ENCODE results near the gene TENM3. TPM values are rescaled to one million over a fixed set of nuclear protein-coding genes. Genes with fewer than 3 reads are reported as not detected.

TENM3 gene
- total RNA-seq, 2 experiments from 2014 or later = not detected

GRCh38 chr4:182252220-182252619 is 9.0 kb downstream of the TENM3 start:
- TF ChIP-seq CTCF (IDR thresholded peaks at IDR 0.05) = no peak
- no peak for ATAC-seq (ENCODE audit: poor library complexity)
- ChIA-PET CTCF (no interaction called here), POLR2A (no interaction called here)
- no peak for DNase-seq
- Histone ChIP-seq H3K36me3 (ENCODE audit: insufficient read depth, low read length) (no peaks in the 10 kb centered on the region), H3K27me3 (ENCODE audit: control insufficient read depth in 1 of 2, insufficient read depth in 2 of 2, low read length in 2 of 2) (no peaks in the 10 kb centered on the region), H3K4me3 (ENCODE audit: low read length) (no peak overlapping the region), H3K27ac (ENCODE audit: low read depth in 1 of 2, low read length in 2 of 2) (no peak overlapping the region), H3K9me3 (ENCODE audit: control insufficient read depth in 1 of 2, insufficient read depth in 1 of 2, low read length in 2 of 2) (no peaks in the 10 kb centered on the region), H3K4me1 (ENCODE audit: insufficient read depth, low read length) (no peaks in the 10 kb centered on the region)
- no peak overlapping the region for H3K27ac Mint-ChIP-seq
- H3K4me3 Mint-ChIP-seq = no peak overlapping the region
- H3K9me3 Mint-ChIP-seq = no peaks in the 10 kb centered on the region
- no peaks in the 10 kb centered on the region for H3K36me3 Mint-ChIP-seq (ENCODE audit: low read depth)
- intact Hi-C loops (cut with DNase I, micrococcal nuclease) = no loop called here
- H3K4me1 Mint-ChIP-seq (ENCODE audit: low read depth) = no peaks in the 10 kb centered on the region
- H3K27me3 Mint-ChIP-seq = no peaks in the 10 kb centered on the region

- H3K36me3 Mint-ChIP-seq (ENCODE audit: low read depth) = no peaks in the 10 kb centered on the region
- Histone ChIP-seq H3K36me3 (ENCODE audit: insufficient read depth, low read length) (no peaks in the 10 kb centered on the region), H3K9me3 (ENCODE audit: control insufficient read depth in 1 of 2, insufficient read depth in 1 of 2, low read length in 2 of 2) (no peaks in the 10 kb centered on the region), H3K4me1 (ENCODE audit: insufficient read depth, low read length) (no peaks in the 10 kb centered on the region), H3K4me3 (ENCODE audit: low read length) (no peak overlapping the region), H3K27ac (ENCODE audit: low read depth in 1 of 2, low read length in 2 of 2) (no peak overlapping the region), H3K27me3 (ENCODE audit: control insufficient read depth in 1 of 2, insufficient read depth in 2 of 2, low read length in 2 of 2) (no peaks in the 10 kb centered on the region)
- CTCF ChIA-PET = no interaction called here
- no peak overlapping the region for H3K4me3 Mint-ChIP-seq
- no peak overlapping the region for H3K27ac Mint-ChIP-seq
- no peaks in the 10 kb centered on the region for H3K27me3 Mint-ChIP-seq
- intact Hi-C loops (cut with DNase I, micrococcal nuclease) = no loop called here
- no peak for DNase-seq
- no peaks in the 10 kb centered on the region for H3K4me1 Mint-ChIP-seq (ENCODE audit: low read depth)
- no peaks in the 10 kb centered on the region for H3K9me3 Mint-ChIP-seq
- POLR2A ChIA-PET = no interaction called here
- ATAC-seq (ENCODE audit: poor library complexity) = no peak
- no peak for TF ChIP-seq CTCF (IDR thresholded peaks at IDR 0.05)
Measured at GRCh38 chr4:182254026-182254780, 11.0 kb downstream of the TENM3 start.

GRCh38 chr4:182255441-182256190 is 12.4 kb downstream of the TENM3 start:
- Mint-ChIP-seq H3K4me1 (ENCODE audit: low read depth) (no peaks in the 10 kb centered on the region), H3K27ac (no peak overlapping the region), H3K4me3 (no peak overlapping the region), H3K27me3 (no peaks in the 10 kb centered on the region), H3K9me3 (peaks cover 5% of the 10 kb centered on the region), H3K36me3 (ENCODE audit: low read depth) (no peaks in the 10 kb centered on the region)
- Histone ChIP-seq H3K27ac (ENCODE audit: low read depth in 1 of 2, low read length in 2 of 2) (no peak overlapping the region), H3K27me3 (ENCODE audit: control insufficient read depth in 1 of 2, insufficient read depth in 2 of 2, low read length in 2 of 2) (no peaks in the 10 kb centered on the region), H3K4me3 (ENCODE audit: low read length) (no peak overlapping the region), H3K9me3 (ENCODE audit: control insufficient read depth in 1 of 2, insufficient read depth in 1 of 2, low read length in 2 of 2) (no peaks in the 10 kb centered on the region), H3K36me3 (ENCODE audit: insufficient read depth, low read length) (no peaks in the 10 kb centered on the region), H3K4me1 (ENCODE audit: insufficient read depth, low read length) (no peaks in the 10 kb centered on the region)
- intact Hi-C loops (cut with DNase I, micrococcal nuclease) = no loop called here
- ChIA-PET CTCF (no interaction called here), POLR2A (no interaction called here)
- TF ChIP-seq CTCF (IDR thresholded peaks at IDR 0.05) = no peak
- ATAC-seq (ENCODE audit: poor library complexity) (no peak), DNase-seq (no peak)
